Measurements from ENCODE around the gene USP30. TPM values are rescaled to one million over a fixed set of nuclear protein-coding genes. Genes with fewer than 3 reads are reported as not detected.

USP30 gene
- total RNA-seq, 2 experiments from 2014 or later, result 9.2 to 14.5 TPM

GRCh38 chr12:109130297-109131153 is 78.1 kb downstream of the USP30 start:
- ChIA-PET CTCF (interaction anchor here (0.7 kb wide), 2 partner anchors 38 to 327 kb away, joined by 3 to 4 read pairs; partner anchors contain the start of gene ALKBH2), POLR2A (no interaction called here)

GRCh38 chr12:109131154-109132050 is 79.0 kb downstream of the USP30 start:
- DNase-seq (no peak), ATAC-seq (no peak)
- ChIA-PET CTCF (interaction anchor here (0.6 to 0.8 kb wide), 4 partner anchors 29 to 359 kb away, joined by 3 to 4 read pairs (median 3); partner anchors contain the start of gene ALKBH2), POLR2A (no interaction called here)
- peaks cover 1% of the 10 kb centered on the region for H3K36me3 Mint-ChIP-seq (ENCODE audit: low read depth)
- H3K9me3 Mint-ChIP-seq (ENCODE audit: low read depth), result no peaks in the 10 kb centered on the region
- no peaks in the 10 kb centered on the region for H3K4me1 Mint-ChIP-seq
- H3K4me3 Mint-ChIP-seq, result no peak overlapping the region
- H3K27ac Mint-ChIP-seq, result no peak overlapping the region
- no peaks in the 10 kb centered on the region for H3K27me3 Mint-ChIP-seq
- intact Hi-C loops (cut with DNase I, micrococcal nuclease), result no loop called here

More at GRCh38 chr12:109130297-109131153, 78.1 kb downstream of the USP30 start:
- Mint-ChIP-seq H3K27ac (no peak overlapping the region), H3K4me3 (no peak overlapping the region), H3K4me1 (no peaks in the 10 kb centered on the region), H3K36me3 (ENCODE audit: low read depth) (peaks cover 1% of the 10 kb centered on the region), H3K9me3 (ENCODE audit: low read depth) (no peaks in the 10 kb centered on the region), H3K27me3 (no peaks in the 10 kb centered on the region)
- DNase-seq, result no peak
- intact Hi-C loops (cut with DNase I, micrococcal nuclease), result no loop called here
- no peak for ATAC-seq

GRCh38 chr12:109134186-109134917 is 82.0 kb downstream of the USP30 start:
- no peaks in the 10 kb centered on the region for H3K27me3 Mint-ChIP-seq
- intact Hi-C loops (cut with DNase I, micrococcal nuclease), result no loop called here
- DNase-seq (peak; percentile 16), ATAC-seq (no peak)
- peaks cover 1% of the 10 kb centered on the region for H3K36me3 Mint-ChIP-seq (ENCODE audit: low read depth)
- H3K4me1 Mint-ChIP-seq, result no peaks in the 10 kb centered on the region
- no peak overlapping the region for H3K27ac Mint-ChIP-seq
- ChIA-PET POLR2A (no interaction called here), CTCF (interaction anchor here (1.5 kb wide), 1 partner anchor 23 kb away, joined by 5 read pairs; no protein-coding TSS in a partner anchor)
- no peak overlapping the region for H3K4me3 Mint-ChIP-seq
- H3K9me3 Mint-ChIP-seq (ENCODE audit: low read depth), result no peaks in the 10 kb centered on the region

GRCh38 chr12:109137055-109137454 is 84.7 kb downstream of the USP30 start:
- CTCF ChIA-PET, result interaction anchor here (0.6 to 0.7 kb wide), 3 partner anchors 27 to 502 kb away, joined by 3 read pairs; no protein-coding TSS in a partner anchor
- DNase-seq (no peak), ATAC-seq (no peak)
- H3K4me3 Mint-ChIP-seq, result no peak overlapping the region
- POLR2A ChIA-PET, result no interaction called here
- H3K27ac Mint-ChIP-seq, result no peak overlapping the region
- H3K4me1 Mint-ChIP-seq, result no peaks in the 10 kb centered on the region
- intact Hi-C loops (cut with DNase I, micrococcal nuclease), result no loop called here
- H3K9me3 Mint-ChIP-seq (ENCODE audit: low read depth), result no peaks in the 10 kb centered on the region
- H3K27me3 Mint-ChIP-seq, result no peaks in the 10 kb centered on the region
- peaks cover 1% of the 10 kb centered on the region for H3K36me3 Mint-ChIP-seq (ENCODE audit: low read depth)

Other genes with a start within 250 kb of the USP30 start
- 10 to 100 TPM; 25.0 to 25.4 TPM for gene SSH1, start 195.0 kb upstream of the USP30 start, total RNA-seq
- gene DAO, start 172.5 kb upstream of the USP30 start, total RNA-seq, result not detected
- not detected for gene SVOP, start 31.5 kb upstream of the USP30 start, total RNA-seq
- 10 to 100 TPM; 32.1 to 33.3 TPM for gene ALKBH2, start 40.9 kb downstream of the USP30 start, total RNA-seq
- 10 to 100 TPM; 69.9 TPM for gene UNG, start 45.0 kb downstream of the USP30 start, total RNA-seq
- gene ACACB, start 64.0 kb downstream of the USP30 start, total RNA-seq, result 10 to 100 TPM; 11.5 to 13.3 TPM